ENCODE results near the gene NFIX.

Gene NFIX

GRCh38 chr19:13093407-13094105 is 98.3 kb downstream of the NFIX start:
- peak; percentile 90 for DNase-seq (ENCODE audit: low spot score)

GRCh38 chr19:13094106-13094504 is 98.8 kb downstream of the NFIX start:
- DNase-seq (ENCODE audit: low spot score) = no peak

GRCh38 chr19:13094771-13095392 is 99.6 kb downstream of the NFIX start:
- no peak for DNase-seq (ENCODE audit: low spot score)

GRCh38 chr19:13095393-13095784 is 100.1 kb downstream of the NFIX start:
- DNase-seq (ENCODE audit: low spot score) = no peak

- DNase-seq (ENCODE audit: low spot score) = no peak
Observed at GRCh38 chr19:13095934-13096927, 101.0 kb downstream of the NFIX start.

GRCh38 chr19:13097033-13097462 is 101.8 kb downstream of the NFIX start:
- no peak for DNase-seq (ENCODE audit: low spot score)

DNA sequence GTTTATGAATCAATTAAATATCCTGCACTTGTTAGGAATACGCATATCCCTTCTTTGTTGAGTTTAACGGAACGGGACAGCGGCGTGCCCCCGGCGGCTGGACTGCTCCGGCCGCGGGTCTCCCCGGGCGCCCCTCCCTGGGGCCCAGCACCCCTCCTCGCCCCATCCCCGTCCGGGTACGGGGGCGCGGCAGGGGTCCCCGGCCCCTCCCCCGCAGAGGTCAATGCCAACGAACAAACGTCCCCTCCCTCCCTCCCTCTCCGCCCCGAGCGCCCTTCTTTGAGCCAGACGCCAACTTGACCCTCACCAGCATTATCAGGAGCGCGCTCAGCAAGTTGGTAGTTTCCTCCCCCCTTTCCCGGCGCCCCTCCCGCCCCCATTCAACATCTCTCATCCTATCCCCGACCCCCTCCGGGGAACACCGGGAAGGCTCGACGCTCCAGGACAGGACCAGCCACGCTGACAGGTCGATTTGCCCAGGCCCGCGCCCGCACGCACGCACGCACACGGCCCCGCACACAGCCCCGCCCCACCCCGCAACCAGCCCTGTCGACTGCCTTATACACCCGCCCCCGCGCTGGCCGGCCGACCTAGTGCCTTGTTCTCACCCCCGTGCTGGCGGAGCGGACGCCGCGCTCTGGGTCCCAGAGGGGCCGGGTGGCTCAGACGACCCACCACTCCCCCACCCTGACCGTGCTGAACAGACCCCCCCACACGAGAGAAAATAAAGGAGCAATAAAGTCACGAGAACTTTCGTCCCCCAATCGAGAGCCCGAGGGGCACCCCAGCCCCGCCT is 102.4 kb downstream of the NFIX start:
- DNase-seq (ENCODE audit: low spot score) = no peak

GRCh38 chr19:13098277-13099072 is 103.2 kb downstream of the NFIX start:
- no peak for DNase-seq (ENCODE audit: low spot score)

DNA sequence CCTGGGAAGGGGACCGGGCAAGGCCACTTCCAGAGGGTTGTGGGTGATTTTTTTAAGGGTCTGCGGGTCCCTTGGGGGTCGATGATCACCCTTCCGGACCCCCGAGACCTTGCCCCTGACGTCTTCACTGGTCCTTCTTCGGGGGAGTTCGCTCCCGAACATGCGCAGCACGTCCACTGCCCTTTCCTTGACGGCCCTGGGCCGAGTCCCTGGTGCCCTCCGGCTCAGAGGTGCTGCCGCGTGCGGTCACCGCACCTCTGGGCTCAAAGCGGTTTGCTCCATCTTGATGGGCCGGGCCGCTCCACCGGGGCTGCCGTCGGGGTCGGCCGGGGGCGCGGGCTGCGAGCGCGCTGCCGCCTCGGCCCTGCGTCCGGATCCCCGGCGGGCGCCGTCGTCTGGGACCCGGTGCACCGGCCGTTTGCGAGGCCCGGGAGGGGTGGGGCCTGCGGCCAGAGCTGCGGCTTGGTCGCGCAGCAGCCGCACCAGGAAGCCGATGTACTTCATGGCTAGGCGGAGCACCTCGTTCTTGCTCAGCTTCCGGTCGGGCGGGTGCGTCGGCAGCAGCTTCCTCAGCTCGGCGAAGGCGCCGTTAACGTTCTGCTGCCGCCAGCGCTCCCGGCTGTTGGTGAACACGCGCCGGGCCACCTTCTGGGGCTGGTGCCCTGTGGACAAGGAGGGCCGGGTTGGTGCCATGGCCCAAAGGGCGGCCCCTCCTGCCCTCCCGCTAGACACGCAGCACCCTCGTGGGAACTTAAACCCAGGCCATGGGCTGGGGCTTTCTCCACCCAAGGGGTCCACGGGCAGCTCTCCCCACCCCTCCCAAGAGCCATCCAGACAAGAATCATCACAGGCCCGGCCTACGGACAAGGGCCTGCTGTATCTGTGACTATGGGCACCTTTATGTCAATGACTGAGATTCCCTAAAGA is 104.1 kb downstream of the NFIX start:
- no peak for DNase-seq (ENCODE audit: low spot score)

- DNase-seq (ENCODE audit: low spot score) = no peak
Observed at GRCh38 chr19:13100031-13100588, 104.8 kb downstream of the NFIX start.

GRCh38 chr19:13100841-13101589 is 105.7 kb downstream of the NFIX start:
- no peak for DNase-seq (ENCODE audit: low spot score)

DNA sequence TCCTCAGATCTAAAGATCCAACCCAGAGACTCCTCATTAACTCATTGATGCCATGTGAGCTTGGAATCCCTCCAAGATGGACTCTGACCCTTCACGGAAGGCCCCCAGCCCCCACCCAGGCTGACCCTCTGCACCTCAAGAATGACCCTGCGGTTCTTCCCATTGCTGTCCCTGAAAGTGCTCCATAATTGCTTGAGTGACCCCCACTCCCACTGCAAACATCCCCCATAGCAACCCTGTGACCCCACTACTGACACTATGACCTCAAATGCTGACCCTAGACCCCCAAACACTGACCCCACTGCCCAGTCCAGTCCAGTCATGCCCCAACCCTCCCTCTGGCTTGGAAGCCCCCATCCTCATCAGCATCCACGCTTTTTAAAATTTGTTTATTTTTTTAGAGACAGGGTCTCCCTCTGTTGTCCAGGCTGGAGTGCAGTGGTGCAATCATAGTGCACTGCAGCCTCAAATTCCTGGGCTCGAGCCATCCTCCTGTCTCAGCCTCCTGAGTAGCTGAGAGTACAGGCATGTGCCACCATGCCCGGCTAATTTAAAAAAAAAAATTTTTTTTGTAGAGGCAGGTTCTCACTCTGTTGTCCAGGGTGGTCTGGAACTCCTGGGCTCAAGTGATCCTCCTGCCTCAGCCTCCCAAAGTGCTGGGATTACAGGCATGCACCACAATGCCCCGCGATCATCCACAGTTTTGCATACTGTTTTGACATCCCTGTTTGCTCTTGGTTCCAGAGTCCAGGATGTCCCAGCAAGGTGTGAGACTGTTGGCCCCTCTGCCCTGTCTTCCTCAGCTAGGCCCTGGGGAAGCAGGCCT is 106.5 kb downstream of the NFIX start:
- DNase-seq (ENCODE audit: low spot score) = no peak

- DNase-seq (ENCODE audit: low spot score) = no peak
Observed at GRCh38 chr19:13102416-13102665, 107.1 kb downstream of the NFIX start.

GRCh38 chr19:13102666-13103580 is 107.6 kb downstream of the NFIX start, which contains the start of gene LYL1:
LYL1 (minus strand) TSS chr19:13102858; CDS start chr19:13101171, 1,687 bp downstream.
- DNase-seq (ENCODE audit: low spot score) = no peak

GRCh38 chr19:13103581-13104359 is 108.5 kb downstream of the NFIX start:
- DNase-seq (ENCODE audit: low spot score) = no peak

DNA sequence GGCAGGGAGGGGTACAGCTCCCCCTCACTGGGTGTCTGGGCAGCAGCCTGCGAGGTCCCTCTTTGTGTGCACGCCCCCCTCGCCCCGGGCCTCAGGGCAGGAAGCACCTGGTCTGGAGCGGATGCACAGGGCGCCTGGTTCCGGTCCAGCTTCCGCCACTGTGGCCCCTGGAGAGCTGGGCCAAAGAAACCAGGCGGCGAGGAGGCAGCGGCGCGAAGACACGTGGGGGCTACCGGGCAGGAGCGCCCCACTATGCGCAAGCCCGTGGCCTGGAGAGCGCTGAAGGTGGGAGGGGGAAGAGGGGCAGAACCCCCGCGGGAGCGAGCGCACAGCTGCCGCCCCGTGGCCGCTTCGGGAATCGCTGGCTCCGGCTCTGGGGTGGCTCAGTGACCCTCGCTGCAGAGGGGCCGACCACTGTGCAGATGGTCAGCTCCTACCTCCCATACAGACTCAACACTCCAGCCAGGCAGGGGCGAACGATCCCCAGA is 109.1 kb downstream of the NFIX start:
- no peak for DNase-seq (ENCODE audit: low spot score)

Data from globus pallidus (tissue), 1 donor.